Amniotic epithelial cell (primary cell): ENCODE results near the gene RICTOR.
"Not testable (repeated sequence)": the region's sequence is repeated elsewhere in the genome, so short reads cannot be mapped to it uniquely, and the experiment has no call there.

ENCODE experiments used
- DNase-seq: peaks from one replicate; pipeline ENCODE4 v3.0.0-alpha.2; 2010; ENCODE audit warnings: low read depth

RICTOR gene

DNA sequence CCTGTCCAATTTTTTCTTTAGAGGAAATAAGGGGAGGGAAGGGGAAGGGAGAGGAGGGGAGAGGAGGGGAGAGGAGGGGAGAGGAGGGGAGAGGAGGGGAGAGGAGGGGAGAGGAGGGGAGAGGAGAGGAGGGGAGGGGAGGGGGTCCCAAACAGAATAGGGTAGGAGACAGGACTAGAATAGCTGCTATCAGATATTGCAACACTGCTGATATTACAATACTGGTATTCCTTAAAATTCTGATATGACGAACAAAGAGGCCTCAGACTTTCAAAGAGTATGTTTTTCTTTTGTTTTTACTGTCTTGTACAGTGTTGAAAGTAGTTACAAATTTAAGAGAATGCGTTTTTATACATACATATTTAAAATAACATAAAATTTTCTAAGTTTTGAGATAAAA is 67.5 kb downstream of the RICTOR start:
- no peak for DNase-seq

DNA sequence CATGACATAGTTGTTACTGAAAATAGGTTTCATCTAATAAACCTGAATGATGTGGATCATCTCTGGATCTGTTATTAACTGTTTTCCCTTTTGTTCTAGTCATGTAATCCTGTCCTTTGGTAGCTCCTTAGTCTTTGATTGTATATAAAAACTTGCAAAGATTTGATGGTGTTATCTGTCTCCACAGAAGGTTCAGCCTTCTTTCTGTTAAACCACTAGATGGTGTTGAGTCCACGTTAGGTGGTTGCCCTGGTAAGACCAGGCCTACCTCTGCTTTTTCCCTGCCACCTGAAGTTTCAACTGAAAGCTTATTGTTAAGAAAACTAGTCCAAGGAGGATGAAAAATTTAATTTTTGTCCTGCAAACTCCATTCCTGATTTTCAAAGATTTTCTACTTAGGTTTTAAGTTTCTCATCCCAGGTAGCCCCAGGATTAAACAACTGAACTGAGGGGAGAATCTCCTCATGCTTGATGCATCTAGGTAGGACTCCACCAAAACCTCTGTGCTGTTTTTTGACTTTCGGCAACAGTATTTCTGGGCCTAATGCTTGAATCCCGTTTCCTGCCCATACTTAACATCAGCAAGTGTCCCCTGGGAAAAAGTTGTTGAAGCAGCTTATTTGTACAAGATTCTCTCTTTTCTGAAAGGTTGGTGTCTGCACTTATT is 68.5 kb downstream of the RICTOR start:
- DNase-seq: peak; percentile 54

DNA sequence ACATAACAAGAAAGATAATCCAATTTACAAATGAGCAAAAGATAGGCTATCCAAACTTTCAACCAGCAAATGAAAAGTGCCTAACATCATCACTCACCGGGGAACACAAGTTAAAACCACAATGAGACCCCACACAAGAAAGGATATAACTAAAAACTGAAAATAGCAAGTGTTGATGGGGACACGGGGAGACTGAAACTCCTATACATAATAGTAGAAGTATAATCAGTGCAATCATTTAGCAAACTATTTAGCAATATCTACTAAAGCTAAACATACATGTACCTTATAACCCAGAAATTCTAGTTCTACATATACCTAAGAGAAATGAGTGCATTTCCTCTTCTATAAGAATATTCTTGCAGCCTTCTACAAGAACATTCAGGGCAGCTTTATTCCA is 72.5 kb downstream of the RICTOR start:
- no peak for DNase-seq

DNA sequence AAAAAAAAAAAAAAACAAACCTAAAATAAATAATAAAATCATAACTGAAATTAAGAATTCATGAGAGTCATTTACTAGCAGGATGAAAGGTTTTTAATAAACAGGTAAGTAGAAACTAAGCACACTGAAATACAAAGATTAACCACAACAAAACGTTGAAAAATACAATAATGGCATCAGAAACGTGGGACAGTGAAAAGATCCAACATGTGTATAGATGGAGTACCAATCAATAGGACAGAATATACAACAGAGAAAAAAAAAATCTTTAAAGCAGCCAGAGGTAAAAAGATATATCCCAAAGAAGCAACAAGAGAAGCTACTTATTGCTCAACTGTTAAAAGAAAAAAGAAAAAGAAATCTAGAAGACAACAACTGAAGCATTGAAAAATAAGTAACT is 75.2 kb downstream of the RICTOR start:
- DNase-seq: no peak

DNA sequence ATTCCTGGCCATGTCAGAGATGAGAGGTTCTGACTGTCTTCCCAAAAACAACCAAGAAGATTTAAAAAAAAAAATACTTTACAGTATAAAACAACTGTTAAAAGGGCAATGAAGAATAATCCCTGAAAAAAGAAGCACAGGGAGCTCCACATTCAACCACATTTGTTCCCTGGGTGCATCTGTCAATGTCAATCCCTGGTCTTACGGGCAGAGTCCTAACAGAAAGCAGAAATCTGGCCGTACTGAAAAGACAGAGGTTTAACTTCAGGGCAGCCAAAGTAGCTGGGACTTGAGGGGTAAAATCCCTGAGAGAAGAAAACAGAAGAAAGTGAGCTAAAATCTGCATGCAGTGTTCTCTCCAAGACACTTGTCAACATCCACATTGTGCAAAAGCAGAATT is 76.6 kb downstream of the RICTOR start:
- DNase-seq: peak; percentile 60

DNA sequence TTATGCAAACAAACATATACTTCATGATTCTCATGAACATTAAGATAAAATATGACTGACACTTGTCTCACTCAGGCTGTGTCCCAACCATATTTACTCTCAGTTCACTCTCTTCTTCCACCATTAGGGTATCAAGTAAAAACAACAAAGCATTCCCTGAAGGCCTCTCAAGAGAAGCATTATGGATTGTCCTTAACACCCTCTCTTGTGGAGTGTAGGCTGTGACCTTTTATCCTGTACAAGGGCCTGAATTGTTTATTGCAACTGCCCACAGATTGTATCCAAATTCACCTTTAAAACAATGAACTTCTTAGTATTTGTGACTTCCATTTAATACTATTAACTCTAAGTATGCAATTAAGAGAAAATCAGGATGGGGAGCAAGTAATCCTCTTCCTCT is 78.1 kb downstream of the RICTOR start:
- DNase-seq: no peak

DNA sequence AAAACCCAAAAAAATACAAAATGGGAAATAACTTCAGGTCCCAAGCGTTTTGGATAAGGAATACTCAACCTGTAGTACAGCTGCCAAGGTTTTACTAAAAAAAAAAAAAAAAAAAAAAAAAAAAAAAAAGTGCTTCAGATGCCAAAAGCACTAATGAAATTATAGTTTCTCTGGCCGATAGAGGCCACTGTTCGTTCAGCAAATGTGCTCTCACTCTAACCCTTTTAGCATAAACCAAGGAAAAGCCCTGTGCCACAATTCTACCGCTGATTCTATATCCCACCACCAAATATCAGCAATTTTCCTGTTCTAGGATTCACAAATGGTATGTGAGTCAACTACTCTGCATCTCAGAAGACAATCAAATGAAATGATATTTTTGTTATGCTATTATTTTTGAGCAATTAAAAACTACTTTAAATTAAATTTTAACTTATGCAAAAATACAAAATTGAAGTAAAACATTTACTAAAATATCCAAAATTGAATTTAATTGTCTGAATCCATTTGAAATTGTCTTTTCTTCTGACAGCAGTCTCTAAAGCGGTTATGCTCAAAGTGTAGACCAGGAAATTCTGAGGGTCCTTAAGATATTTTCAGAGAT is 79.8 kb downstream of the RICTOR start:
- DNase-seq: peak; percentile 51

DNA sequence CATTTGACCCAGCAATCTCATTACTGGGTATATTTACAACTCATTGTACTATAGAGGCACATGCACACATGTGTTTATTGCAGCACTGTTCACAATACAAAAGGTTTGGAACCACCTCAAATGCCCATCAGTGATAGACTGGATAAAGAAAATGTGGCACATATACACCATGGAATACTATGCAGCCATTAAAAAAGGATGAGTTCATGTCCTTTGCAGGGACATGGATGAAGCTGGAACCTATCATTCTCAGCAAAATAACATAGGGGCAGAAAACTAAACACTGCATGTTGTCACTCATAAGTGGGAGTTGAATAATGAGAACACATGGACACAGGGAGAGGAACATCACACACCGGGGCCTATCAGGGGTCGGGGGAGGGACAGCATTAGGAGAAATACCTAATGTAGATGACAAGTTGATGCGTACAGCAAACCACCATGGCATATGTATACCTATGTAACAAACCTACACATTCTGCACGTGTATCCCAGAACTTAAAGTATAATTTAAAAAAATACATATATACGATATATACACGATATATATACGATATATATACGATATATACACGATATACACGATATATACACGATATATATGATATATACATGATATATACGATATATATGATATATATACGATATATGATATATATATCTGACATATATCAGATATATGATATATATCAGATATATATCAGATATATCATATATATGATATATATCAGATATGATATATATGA is 84.1 kb downstream of the RICTOR start:
- not testable (repeated sequence) for DNase-seq

DNA sequence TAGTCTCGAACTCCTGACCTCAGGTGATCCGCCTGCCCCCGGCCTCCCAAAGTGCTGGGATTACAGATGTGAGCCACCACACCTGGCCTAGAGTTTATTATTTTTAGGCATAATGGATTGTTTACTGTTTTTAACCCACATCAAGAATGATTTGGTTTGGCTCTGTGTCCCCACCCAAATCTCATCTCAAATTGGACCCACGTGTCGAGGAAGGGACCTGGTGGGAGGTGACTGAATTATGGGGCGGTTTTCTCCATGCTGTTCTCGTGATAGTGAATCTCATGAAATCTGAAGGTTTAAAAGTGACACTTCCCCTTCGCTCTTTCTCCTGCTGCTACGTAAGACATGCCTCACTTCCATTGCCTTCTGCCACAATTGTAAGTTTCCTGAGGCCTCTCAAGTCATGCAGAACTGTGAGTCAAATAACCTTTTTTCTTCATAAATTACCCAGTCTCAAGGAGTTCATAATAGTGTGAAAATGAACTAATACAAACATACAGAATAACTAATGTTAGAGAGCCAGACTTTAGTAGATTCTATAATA is 88.2 kb downstream of the RICTOR start:
- DNase-seq: no peak

DNA sequence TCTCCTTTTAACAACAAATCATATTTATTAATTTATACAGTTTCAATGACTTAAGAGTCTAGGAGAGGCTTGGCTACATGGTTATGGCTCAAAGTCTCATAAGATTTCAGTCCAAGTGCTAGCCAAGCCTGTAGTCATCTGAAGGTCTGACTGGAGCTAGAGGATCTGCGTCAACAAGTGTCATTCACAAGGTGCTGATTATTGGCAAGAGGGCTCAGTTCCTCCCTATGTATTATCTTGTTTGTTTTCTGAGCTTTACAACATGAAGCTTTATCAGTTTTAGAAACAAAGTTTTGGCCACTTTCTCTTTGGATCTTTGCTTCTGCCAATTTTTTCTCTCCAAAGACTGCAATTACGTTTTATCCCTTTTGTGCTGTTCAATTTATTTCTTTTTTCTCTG is 94.7 kb downstream of the RICTOR start:
- no peak for DNase-seq

DNA sequence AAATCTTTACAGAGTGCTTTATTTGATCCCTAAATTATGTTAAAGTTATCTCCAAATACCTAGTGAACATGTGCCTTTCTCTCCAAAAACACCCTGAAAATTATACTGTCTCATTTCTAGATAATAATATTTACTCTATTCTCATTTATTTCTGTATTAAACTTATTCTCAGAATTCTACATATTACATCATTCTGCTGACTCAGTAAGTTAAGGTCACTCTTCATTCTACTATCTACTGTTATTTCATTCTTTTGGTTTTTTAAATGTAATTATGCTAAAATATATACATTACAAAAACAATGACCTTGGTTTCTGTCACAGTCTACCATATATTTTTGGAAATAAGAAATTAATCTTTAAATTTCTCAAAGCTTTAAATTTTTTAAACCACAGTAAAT is 96.2 kb downstream of the RICTOR start:
- DNase-seq: no peak

DNA sequence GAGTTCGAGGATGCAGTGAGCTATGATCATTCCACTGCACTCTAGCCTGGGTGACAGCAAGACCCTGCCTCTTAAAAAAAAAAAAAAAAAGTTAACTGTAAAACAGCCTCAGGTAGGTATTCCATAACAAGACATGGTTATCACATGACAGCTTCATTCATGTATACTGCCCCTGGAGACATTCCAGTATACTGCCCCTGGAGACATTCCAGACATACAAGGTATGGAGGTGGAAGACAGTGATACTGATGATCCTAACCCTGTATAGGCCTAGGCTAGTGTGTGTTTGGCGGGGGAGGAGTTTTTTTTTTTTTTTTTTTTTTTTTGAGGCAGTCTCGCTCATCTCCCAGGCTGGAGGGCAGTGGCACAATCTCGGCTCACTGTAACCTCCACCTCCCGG is 105.5 kb downstream of the RICTOR start:
- no peak for DNase-seq

DNA sequence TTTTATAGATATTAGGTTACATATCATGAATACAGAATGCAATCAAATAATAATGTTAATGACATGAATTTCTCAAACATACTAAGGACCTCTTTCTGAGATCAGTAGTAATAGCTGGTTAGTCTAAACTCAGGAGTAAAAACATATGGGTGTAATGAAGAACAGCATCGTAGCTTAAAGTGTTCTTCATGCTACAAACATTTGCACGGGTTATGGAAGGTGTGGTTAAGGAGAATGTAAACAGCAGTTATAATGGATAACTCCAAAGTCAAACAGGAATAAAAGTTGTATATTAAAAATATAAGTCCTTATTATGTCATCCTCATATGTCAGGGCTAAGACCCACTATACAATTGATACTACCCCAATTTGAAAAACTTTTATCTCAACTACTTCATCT is 112.5 kb downstream of the RICTOR start:
- no peak for DNase-seq

DNA sequence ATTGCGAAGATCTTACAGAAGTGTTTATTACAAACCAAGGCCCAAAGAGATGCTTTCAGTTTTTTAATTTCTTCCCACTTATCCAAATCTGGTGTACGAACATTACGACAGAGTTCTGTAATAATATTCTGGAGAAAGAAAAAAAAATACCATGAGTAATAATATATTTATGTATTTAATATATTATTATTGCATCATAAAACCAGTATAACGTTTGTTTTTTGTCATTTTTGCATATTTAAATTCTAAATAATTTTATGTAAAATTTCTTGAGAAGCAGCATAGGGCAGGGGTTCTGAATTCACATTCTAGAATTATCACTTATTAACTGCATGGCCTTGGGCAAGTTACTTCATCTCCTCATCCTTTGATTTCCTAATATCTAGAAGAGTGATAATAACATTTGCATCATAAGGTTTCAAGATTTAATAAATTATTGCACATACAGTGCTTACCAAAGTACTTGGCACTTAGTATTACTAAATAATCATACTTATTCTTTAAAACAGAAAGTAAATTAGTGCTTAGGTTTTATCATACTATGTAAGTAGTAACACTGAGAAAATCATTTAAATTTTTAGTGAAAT is 120.7 kb downstream of the RICTOR start:
- DNase-seq: peak; percentile 62

DNA sequence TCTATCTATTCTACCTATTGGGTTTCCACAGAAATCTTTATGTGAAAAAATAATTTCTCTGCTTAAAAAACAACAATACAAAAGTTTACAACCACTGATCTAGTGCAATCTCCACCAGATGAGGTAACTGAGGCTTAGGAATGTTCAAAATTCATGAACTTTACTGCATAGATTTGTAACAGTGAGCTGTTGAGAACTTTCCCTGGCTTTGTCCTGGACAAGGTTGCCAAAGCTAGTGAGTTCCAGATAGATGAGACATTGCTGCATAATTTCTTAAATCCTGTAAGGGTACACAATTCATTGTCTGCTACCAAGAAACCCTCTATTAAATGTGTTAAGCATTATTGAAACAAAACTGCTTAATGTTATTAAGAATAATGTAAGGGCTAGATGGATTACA is 125.7 kb downstream of the RICTOR start:
- peak; percentile 76 for DNase-seq

DNA sequence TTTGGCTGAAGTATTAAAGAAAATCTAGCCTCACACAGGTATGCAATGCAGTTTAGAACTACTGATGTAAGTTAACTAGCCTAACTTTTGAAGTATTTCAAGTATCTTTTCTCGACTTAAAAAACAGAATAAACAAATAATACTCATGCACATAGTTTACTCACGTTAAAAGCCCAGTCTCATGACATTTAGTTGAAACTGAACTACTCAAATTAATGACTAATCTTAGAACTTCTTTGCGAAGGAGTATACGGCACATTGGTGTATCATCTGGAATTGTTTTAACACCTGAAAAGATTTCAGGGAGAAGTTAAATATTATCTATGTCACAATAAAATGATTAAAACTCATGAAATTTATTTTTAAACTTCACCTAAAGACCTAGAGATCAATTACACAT is 129.9 kb downstream of the RICTOR start:
- DNase-seq: no peak

DNA sequence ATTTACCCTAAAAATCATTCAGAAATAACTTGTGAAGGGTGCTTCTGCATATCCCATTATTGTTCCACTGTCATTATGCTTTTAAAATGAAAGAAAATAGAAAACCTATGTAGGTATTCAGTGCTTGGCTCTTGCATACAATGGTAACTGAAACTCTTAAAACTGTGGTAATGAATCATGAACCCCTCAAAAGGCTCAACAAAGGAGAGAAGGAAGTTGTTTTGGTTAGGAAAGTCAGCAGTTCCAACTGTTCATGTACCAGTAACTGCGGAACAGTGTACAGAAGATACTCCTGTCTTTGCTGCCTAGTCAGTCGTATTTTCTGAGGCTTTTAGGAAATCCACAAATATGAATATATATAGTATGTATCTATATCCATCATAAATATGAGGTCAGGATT is 132.3 kb downstream of the RICTOR start:
- DNase-seq: no peak

DNA sequence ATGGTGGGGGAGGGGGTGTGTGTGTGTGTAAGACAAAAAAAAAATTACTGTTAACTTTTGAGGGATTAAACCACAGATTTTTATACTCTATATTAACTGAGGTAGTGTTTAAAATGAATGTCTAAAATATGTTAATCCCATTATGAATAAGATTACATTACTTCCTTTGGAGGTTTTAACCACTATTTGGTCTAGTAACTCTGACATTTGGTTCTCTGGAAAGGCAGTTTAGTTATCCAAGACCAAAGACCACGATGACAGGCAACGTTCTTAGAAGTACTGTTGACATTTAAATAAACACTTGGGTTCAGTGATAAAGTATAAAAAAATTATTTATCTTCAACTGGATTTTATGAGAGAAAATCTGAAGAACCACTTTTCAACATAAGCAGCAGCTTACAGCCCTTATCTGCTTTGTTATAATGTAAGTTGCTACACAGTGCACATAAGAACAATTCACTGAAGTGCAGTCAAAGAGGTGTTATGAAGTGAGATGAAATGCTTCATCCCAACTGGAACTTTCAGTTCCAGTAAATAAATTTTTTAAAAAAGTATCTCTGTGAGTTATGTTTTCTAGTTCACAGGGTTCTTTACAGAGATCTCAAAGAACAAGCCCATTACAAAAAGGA is 133.9 kb downstream of the RICTOR start:
- DNase-seq: peak; percentile 50

DNA sequence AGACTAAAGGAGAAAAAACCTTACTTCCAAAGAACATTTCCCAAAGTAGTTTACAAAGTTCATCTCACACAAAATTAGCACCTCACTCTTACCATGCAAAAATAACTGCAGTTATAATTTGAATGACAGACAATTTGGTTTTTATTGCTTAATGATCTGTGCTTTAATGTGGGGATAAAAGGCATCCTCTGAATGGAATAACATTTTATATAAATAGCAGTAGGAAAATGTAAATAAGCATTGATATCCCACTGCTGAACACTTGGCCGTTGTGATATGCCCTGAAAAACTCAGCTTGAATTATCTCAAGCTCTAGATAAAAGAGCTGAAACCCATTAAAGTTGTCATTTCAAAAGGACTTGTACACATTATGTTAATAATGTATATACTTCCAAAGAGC is 135.2 kb downstream of the RICTOR start:
- no peak for DNase-seq

DNA sequence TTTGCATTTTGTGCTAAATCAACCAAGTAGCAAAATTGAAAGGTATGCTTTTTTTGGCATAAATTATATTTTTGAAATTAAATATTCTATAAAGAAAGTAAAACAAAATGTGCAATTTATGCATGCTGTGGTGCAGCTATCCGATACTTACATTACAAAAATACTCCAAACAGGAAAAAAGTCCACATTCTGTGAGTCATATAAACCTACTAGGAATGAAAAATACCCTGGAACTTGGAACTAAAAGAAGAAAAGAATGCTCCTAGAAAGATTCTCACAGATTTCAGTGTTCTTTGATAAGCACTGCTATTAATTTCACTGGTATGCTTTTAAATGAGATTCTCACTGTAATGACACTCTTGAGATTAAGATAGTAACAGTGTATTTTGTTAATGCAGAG is 135.8 kb downstream of the RICTOR start:
- DNase-seq: peak; percentile 44

DNA sequence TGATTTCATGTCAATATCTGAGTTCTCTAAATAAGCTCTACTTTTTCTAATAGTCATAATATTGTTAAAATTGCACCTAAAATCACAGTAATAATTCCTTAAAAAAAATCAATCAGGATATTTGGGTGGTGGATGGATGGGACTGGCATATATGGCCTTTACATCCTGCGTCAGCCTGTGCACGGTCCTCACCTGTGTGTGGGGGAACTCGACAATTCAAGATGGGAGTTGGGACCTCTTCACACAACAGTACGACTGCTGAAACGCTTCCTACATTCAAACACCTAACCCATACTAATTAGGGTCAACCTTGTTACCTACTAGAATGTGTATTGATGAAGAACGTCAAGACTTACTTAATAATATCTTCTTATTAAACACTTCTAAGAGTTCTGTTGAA is 137.9 kb downstream of the RICTOR start:
- DNase-seq: no peak

DNA sequence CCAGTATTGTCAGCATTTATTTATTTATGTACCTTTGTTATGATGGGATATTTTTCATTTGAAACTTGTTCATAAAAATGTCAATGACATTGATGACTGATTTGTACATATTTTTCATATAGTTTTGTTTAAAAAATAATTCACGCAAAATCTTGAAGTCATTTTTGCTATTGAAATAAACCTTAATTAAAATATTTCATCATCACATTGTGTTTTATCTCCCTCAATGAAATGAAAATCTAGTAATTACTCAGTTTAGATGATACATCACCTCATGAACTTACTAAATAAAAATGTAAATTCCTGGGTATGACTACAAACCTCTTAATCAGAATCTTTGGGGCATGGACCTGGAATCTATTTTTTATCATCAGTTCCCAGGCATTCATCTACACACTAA is 138.8 kb downstream of the RICTOR start:
- no peak for DNase-seq
